GM12872 (cell line): ENCODE measurements around the gene NCKAP5.

Experiments used
- CTCF ChIP-seq: IDR thresholded peaks from 3 replicates; pipeline ENCODE4 v1.5.1; 2011; ENCODE audit warnings: low read depth, mild to moderate bottlenecking, low read length, moderate library complexity; ENCODE audit not compliant: insufficient read depth

Gene NCKAP5

GRCh38 chr2:133439565-133439920 lies 128.7 kb downstream of the NCKAP5 start:
- no peak for TF ChIP-seq CTCF

- no peak for TF ChIP-seq CTCF
These were observed 129.3 kb downstream of the NCKAP5 start for GRCh38 chr2:133438848-133439564.

GRCh38 chr2:133438026-133438425 lies 130.2 kb downstream of the NCKAP5 start:
- no peak for TF ChIP-seq CTCF

- TF ChIP-seq CTCF, result no peak
These were observed 130.8 kb downstream of the NCKAP5 start for GRCh38 chr2:133437492-133437891.

GRCh38 chr2:133434959-133435668 lies 133.1 kb downstream of the NCKAP5 start:
- no peak for TF ChIP-seq CTCF

- no peak for TF ChIP-seq CTCF
These were observed 134.5 kb downstream of the NCKAP5 start for GRCh38 chr2:133433455-133434451.

- TF ChIP-seq CTCF, result no peak
These were observed 135.5 kb downstream of the NCKAP5 start for GRCh38 chr2:133432778-133433177.
